ENCODE results near the gene OGFR.

The OGFR gene

DNA sequence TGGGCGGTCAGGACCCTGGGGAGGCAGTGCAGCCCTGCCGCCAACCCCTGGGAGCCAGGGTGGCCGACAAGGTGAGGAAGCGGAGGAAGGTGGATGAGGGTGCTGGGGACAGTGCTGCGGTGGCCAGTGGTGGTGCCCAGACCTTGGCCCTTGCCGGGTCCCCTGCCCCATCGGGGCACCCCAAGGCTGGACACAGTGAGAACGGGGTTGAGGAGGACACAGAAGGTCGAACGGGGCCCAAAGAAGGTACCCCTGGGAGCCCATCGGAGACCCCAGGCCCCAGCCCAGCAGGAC is 8.2 kb downstream of the OGFR start:
- TF ChIP-seq, protein P1, sequence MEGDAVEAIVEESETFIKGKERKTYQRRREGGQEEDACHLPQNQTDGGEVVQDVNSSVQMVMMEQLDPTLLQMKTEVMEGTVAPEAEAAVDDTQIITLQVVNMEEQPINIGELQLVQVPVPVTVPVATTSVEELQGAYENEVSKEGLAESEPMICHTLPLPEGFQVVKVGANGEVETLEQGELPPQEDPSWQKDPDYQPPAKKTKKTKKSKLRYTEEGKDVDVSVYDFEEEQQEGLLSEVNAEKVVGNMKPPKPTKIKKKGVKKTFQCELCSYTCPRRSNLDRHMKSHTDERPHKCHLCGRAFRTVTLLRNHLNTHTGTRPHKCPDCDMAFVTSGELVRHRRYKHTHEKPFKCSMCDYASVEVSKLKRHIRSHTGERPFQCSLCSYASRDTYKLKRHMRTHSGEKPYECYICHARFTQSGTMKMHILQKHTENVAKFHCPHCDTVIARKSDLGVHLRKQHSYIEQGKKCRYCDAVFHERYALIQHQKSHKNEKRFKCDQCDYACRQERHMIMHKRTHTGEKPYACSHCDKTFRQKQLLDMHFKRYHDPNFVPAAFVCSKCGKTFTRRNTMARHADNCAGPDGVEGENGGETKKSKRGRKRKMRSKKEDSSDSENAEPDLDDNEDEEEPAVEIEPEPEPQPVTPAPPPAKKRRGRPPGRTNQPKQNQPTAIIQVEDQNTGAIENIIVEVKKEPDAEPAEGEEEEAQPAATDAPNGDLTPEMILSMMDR (IDR thresholded peaks at IDR 0.05; ENCODE audit: low read depth, low read length) = no peak
- TF ChIP-seq, protein P2, sequence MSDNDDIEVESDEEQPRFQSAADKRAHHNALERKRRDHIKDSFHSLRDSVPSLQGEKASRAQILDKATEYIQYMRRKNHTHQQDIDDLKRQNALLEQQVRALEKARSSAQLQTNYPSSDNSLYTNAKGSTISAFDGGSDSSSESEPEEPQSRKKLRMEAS (IDR thresholded peaks at IDR 0.05; ENCODE audit: low read depth, low read length) = no peak
- TF ChIP-seq MYC (IDR thresholded peaks at IDR 0.05; ENCODE audit: low read depth, low read length) (no peak), POLR2A (IDR thresholded peaks at IDR 0.05; ENCODE audit: extremely low read depth, insufficient read length) (no peak)
- H3K4me3 ChIP-seq (ENCODE audit: low read depth, low read length) = no peak overlapping the region
- no peak for DNase-seq (ENCODE audit: low read depth)

DNA sequence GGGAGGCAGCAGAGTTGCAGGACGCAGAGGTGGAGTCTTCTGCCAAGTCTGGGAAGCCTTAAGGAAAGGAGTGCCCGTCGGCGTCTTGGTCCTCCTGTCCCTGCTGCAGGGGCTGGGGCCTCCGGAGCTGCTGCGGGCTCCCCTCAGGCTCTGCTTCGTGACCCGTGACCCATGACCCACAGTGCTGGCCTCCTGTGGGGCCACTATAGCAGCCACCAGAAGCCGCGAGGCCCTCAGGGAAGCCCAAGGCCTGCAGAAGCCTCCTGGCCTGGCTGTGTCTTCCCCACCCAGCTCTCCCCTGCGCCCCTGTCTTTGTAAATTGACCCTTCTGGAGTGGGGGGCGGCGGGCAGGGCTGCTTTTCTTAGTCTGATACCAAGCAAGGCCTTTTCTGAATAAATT is 9.0 kb downstream of the OGFR start:
- no peak for TF ChIP-seq MYC (IDR thresholded peaks at IDR 0.05; ENCODE audit: low read depth, low read length)
- TF ChIP-seq, protein P2 (IDR thresholded peaks at IDR 0.05; ENCODE audit: low read depth, low read length) = no peak
- TF ChIP-seq, protein P1 (IDR thresholded peaks at IDR 0.05; ENCODE audit: low read depth, low read length) = no peak
- TF ChIP-seq POLR2A (IDR thresholded peaks at IDR 0.05; ENCODE audit: extremely low read depth, insufficient read length) = no peak
- no peak for DNase-seq (ENCODE audit: low read depth)
- no peak overlapping the region for H3K4me3 ChIP-seq (ENCODE audit: low read depth, low read length)

DNA sequence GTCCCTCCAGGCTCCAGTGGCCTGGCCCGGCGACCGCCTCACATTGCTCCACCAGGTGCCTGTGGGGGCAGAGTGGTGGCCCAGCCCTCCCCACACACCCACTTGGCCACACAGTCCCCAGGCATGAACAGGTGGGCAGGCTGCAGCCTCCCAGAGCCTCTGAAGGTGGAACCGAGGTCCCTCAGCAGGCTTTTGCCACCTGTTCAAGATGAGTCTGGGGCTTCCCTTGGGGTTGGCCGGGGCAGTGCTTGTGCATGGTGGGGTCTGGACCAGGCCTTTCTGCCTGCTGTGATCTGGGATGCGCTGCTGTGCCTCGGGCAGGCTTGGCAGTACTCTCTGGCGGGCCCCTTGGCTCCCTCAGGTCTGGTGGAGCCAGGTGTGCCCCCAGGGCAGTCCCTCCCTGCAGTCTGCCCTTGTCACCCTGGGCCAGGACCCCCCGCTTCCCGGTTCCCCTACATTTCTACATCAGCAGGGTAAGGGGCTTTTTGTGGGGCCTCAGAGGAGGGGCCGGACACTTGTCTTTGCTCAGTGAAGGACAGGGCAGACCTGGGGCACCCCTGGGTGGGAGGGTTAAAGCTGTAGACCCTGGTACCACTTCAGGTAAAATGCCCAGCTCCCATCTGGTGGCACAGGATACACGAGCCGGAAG is 9.5 kb downstream of the OGFR start:
- DNase-seq (ENCODE audit: low read depth) = no peak
- no peak overlapping the region for H3K4me3 ChIP-seq (ENCODE audit: low read depth, low read length)
- no peak for TF ChIP-seq MYC (IDR thresholded peaks at IDR 0.05; ENCODE audit: low read depth, low read length)
- TF ChIP-seq, protein P2 (IDR thresholded peaks at IDR 0.05; ENCODE audit: low read depth, low read length) = no peak
- TF ChIP-seq, protein P1 (IDR thresholded peaks at IDR 0.05; ENCODE audit: low read depth, low read length) = no peak
- TF ChIP-seq POLR2A (IDR thresholded peaks at IDR 0.05; ENCODE audit: extremely low read depth, insufficient read length) = no peak

DNA sequence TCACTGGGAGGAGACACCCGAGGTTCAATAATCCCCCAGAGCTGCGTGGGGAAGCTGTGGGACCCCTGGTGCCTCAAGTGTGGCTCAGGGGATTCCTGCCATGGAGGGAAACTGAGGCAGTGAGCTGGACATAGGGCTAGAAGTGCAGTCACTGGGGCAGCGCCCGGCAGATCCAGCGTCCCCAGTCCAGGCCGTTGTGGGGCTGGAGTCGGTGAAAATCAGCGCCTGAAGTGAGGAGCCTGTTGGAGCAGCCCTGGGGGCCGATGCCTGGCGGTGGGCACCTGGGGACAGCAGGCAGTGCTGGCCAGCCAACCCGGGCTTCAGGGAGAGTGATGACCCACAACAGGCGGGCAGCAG is 10.1 kb downstream of the OGFR start:
- no peak for DNase-seq (ENCODE audit: low read depth)
- H3K4me3 ChIP-seq (ENCODE audit: low read depth, low read length) = no peak overlapping the region
- TF ChIP-seq, protein P2 (IDR thresholded peaks at IDR 0.05; ENCODE audit: low read depth, low read length) = no peak
- TF ChIP-seq POLR2A (IDR thresholded peaks at IDR 0.05; ENCODE audit: extremely low read depth, insufficient read length) (no peak), MYC (IDR thresholded peaks at IDR 0.05; ENCODE audit: low read depth, low read length) (no peak)
- TF ChIP-seq, protein P1 (IDR thresholded peaks at IDR 0.05; ENCODE audit: low read depth, low read length) = no peak

DNA sequence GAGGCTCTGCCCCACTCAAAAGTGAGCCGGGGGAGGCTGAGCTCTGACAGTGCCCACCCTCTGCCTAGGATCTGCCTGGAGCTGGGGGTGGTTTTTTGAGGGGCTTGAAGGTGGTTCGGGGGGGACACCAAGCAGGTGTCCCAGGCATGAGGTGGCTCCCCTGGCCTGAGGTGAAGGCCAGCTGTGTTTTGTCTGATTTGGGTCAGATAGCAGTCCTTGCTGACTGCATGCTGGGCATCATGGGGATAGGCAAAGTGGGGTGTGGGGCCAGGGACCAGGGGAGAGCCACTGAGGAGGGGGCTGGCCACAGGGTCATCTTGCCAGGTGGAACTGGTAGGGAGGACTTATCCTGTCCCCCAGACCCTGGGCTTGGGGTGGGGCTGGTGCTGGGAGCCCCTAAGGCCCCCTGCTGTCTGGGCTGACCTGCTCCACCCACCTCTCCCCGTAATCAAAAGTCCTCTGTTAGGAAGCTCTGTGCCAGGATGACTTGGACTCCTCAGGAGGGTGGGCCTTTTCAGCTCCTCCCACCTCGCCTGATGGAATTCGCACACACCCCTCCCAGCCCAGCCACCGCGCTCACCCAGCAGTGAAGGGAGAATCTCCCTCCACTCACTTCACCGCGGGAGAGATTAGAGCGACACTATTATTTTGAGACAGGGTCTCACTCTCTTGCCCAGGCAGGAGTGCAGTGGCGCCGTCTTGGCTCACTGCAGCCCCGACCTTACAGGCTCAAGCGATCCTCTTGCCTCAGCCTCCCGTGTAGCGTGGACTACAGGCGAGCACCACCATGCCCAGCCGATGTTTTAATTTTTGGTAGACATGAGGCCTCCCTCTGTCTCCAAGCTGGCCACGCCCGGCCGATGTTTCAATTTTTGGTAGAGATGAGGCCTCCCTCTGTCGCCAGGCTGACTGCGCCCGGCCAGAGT is 10.7 kb downstream of the OGFR start:
- no peak overlapping the region for H3K4me3 ChIP-seq (ENCODE audit: low read depth, low read length)
- no peak for DNase-seq (ENCODE audit: low read depth)
- TF ChIP-seq, protein P1 (IDR thresholded peaks at IDR 0.05; ENCODE audit: low read depth, low read length) = no peak
- no peak for TF ChIP-seq POLR2A (IDR thresholded peaks at IDR 0.05; ENCODE audit: extremely low read depth, insufficient read length)
- TF ChIP-seq, protein P2 (IDR thresholded peaks at IDR 0.05; ENCODE audit: low read depth, low read length) = no peak
- TF ChIP-seq MYC (IDR thresholded peaks at IDR 0.05; ENCODE audit: low read depth, low read length) = no peak

Data from NB4 (cell line).